Measurements from ENCODE around the gene GSTA4. TPM values are rescaled to one million over a fixed set of nuclear protein-coding genes. Genes with fewer than 3 reads are reported as not detected.

Gene GSTA4
- total RNA-seq, 6 donors from 2014 or later: 29.0 to 151 (median 80.8) TPM

GRCh38 chr6:53005663-53006250, 10.7 kb upstream of the GSTA4 start:
- TF ChIP-seq POLR2A (IDR thresholded peaks at IDR 0.05) (no peak), EP300 (IDR thresholded peaks at IDR 0.05) (no peak), CTCF (IDR thresholded peaks at IDR 0.05) (no peak)
- Histone ChIP-seq H3K27me3 (no peaks in the 10 kb centered on the region), H3K36me3 (peaks cover 26 to 76% (median 41%) of the 10 kb centered on the region in 4 donors), H3K4me1 (peaks cover 0 to 10% (median 0%) of the 10 kb centered on the region in 4 donors), H3K4me3 (no peak overlapping the region), H3K27ac (no peak overlapping the region), H3K9me3 (no peaks in the 10 kb centered on the region)
- ATAC-seq (ENCODE audit: low FRiP score in 2 of 2): no peak
- DNase-seq: peak in 1 of 2 donors; percentile 48
- 62 to 79% methylated on average over 2 of the region's 2 CpGs for WGBS, 2 donors

DNA sequence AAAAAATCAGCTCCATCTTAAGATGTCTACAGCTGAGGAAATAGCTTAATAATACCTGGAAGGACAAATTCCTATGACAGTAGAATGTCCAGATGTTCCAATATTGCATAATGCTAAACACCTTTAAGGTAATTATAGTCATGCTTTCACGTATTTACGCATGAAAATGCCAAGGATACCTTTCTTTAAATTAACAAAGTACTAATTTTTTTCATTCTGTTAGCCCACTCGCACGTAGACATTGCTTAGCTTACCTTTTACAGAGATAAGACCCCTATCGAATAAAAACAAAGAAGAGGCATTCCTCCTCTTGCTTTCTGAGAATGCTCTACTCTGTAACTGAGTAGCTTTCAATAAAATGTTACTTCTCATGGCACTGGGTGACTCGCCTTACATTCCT, 4.4 kb upstream of the GSTA4 start:
- no peak overlapping the region for H3K27ac ChIP-seq
- H3K27me3 ChIP-seq: no peaks in the 10 kb centered on the region
- WGBS, 2 donors: 83 to 88% methylated on average over 6 of the region's 6 CpGs
- no peak for ATAC-seq (ENCODE audit: low FRiP score in 2 of 2)
- DNase-seq: no peak
- TF ChIP-seq CTCF (IDR thresholded peaks at IDR 0.05) (no peak), POLR2A (IDR thresholded peaks at IDR 0.05) (no peak), EP300 (IDR thresholded peaks at IDR 0.05) (no peak), POLR2AphosphoS5 (IDR thresholded peaks at IDR 0.05) (no peak)
- peaks cover 0 to 21% (median 7%) of the 10 kb centered on the region in 4 donors for H3K36me3 ChIP-seq
- H3K4me1 ChIP-seq: peaks cover 7 to 15% (median 8%) of the 10 kb centered on the region in 4 donors
- H3K4me3 ChIP-seq: no peak overlapping the region
- no peaks in the 10 kb centered on the region for H3K9me3 ChIP-seq

DNA sequence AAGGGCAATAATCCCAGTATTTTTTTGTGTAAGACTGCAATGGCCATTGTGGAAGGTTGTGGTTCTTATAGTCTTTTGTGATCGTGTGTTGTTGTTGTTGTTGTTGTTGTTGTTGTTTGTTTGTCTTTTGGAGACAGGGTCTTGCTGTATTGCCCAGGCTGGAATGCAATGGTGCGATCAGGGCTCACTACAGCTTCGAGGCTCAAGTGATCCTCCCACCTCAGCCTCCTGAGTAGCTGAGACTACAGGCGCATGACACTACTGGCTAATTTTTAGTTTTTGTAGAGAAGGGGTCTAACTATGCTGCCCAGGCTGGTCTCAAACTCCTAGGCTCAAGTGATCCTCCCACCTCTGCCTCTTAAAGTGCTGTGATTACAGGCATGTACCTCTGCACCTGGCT, 3.5 kb upstream of the GSTA4 start:
- Histone ChIP-seq H3K4me3 (no peak overlapping the region), H3K27me3 (no peaks in the 10 kb centered on the region), H3K27ac (no peak overlapping the region), H3K4me1 (peaks cover 7 to 15% (median 8%) of the 10 kb centered on the region in 4 donors), H3K9me3 (no peaks in the 10 kb centered on the region), H3K36me3 (peaks cover 0 to 12% (median 4%) of the 10 kb centered on the region in 4 donors)
- 88 to 89% methylated on average over 4 of the region's 4 CpGs for WGBS, 2 donors
- ATAC-seq (ENCODE audit: low FRiP score in 2 of 2) (no peak), DNase-seq (no peak)
- TF ChIP-seq CTCF (IDR thresholded peaks at IDR 0.05) (no peak), POLR2AphosphoS5 (IDR thresholded peaks at IDR 0.05) (no peak), EP300 (IDR thresholded peaks at IDR 0.05) (no peak), POLR2A (IDR thresholded peaks at IDR 0.05) (no peak)

DNA sequence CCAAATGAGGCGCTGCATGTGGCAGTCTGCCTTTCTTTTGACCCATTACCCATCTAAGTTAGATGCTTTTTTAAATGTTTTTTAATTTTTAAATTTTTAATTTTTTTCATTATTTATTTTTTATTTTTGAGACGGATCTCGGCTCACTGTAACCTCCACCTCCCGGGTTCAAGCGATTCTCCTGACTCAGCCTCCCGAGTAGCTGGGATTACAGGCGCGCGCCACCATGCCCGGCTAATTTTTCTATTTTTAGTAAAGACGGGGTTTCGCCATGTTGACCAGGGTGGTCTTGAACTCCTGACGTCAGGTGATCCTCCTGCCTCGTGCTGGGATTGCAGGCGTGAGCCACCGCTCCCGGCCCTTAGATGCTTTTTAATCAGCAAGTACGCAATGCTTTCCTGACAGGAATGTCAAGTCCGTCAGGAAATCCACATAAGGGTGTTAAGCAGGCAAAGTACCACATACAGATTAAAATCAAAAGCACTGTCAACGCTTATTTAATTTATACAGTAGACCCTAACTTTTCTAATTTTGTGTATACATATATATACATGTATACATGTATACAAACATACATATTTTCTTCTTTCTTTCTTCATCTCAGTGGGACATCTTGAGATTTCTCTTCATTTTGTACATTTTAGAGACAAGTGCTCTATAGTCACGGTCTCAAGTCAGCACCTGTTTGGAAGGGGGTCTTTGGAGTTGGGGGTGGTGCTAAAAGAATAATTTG, 995 bp upstream of the GSTA4 start:
- DNase-seq (peak in 1 of 2 donors; percentile 41), ATAC-seq (ENCODE audit: low FRiP score in 2 of 2) (peak in 1 of 2 donors; percentile 2)
- Histone ChIP-seq H3K36me3 (no peaks in the 10 kb centered on the region), H3K27me3 (no peaks in the 10 kb centered on the region), H3K4me1 (peaks cover 7 to 20% (median 8%) of the 10 kb centered on the region in 4 donors), H3K4me3 (peak overlapping the region in 3 of 4 donors; percentile 53 to 88 (median 73)), H3K9me3 (no peaks in the 10 kb centered on the region), H3K27ac (peak overlapping the region; percentile 91 to 97 (median 92))
- no peak for TF ChIP-seq POLR2AphosphoS5 (IDR thresholded peaks at IDR 0.05)
- TF ChIP-seq POLR2A (IDR thresholded peaks at IDR 0.05): no peak
- TF ChIP-seq CTCF (IDR thresholded peaks at IDR 0.05): no peak
- TF ChIP-seq EP300 (IDR thresholded peaks at IDR 0.05): no peak
- WGBS, 2 donors: 17 to 18% methylated on average over 21 of the region's 21 CpGs

All from upper lobe of left lung (tissue), 6 donors.